ENCODE measurements around the gene PSMA7.

The PSMA7 gene

DNA sequence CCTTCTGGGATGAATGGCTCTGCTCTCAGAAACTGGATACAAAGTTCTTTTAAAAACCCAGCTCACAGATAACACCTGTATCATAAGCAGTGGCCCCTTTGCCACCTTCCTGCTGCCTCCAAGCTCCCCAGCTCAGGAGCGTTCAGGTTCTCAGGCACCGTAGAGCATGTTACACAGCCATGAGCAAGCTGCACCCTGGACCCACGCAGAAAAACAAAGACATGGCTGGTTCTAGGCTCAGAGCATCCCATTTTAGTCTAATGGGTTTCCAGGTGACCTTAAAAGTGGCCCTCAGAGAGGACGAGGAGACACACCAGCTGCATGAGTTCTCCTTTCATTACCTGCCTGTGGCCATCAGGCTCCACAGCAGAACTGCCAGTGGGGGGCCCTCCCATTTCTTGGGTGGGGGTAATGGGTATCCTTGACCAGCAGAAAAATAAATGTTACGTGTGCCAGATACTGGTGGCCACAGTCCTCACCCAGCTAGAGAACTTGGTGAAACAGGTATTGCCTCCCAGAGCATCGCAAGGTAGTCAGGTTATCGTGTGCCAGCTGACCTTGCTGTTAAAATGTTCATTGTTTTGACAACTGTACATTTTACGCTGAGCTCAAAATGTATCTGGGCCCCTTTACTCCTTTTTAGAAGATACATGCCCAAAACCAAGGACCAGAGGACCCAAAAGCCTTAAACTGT, 7.5 kb downstream of the PSMA7 start:
- DNase-seq = no peak

DNA sequence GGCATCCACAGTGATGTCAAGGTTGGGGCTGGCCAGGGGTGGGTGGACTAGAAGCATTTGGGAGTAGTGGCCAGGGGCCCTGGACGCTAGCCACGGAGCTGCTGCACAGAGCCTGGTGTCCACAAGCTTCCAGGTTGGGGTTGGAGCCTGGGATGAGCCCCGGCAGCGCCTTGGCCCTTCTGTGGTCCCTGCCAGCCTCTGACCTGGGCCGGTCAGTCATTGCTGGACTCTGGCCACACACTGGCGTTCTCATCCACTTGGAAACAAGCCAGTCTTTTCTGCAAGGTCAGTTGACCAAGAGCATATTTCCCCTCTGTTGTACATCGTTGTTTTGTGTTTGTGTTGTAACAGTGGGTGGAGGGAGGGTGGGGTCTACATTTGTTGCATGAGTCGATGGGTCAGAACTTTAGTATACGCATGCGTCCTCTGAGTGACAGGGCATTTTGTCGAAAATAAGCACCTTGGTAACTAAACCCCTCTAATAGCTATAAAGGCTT, 8.4 kb downstream of the PSMA7 start:
- DNase-seq = no peak

DNA sequence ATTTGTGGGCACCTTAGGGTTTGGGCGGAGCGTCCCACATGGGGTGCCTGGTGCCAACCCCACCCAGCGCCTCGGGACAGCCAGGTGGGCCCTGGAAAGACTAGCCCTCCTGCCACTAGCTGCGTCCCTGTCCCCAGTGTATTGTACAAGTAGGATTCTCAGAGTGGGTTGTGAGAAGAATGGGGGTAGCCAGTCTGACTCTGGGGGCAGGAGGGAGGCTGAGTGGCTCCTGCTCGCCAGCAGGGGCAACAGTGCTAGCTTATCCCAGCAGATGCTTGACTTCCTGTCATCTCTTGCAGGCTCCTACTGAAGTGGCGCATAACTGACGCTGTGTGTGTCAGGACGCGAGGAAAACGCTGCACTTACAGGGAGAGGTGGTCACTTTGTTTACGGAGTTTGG, 9.3 kb downstream of the PSMA7 start:
- DNase-seq = no peak

DNA sequence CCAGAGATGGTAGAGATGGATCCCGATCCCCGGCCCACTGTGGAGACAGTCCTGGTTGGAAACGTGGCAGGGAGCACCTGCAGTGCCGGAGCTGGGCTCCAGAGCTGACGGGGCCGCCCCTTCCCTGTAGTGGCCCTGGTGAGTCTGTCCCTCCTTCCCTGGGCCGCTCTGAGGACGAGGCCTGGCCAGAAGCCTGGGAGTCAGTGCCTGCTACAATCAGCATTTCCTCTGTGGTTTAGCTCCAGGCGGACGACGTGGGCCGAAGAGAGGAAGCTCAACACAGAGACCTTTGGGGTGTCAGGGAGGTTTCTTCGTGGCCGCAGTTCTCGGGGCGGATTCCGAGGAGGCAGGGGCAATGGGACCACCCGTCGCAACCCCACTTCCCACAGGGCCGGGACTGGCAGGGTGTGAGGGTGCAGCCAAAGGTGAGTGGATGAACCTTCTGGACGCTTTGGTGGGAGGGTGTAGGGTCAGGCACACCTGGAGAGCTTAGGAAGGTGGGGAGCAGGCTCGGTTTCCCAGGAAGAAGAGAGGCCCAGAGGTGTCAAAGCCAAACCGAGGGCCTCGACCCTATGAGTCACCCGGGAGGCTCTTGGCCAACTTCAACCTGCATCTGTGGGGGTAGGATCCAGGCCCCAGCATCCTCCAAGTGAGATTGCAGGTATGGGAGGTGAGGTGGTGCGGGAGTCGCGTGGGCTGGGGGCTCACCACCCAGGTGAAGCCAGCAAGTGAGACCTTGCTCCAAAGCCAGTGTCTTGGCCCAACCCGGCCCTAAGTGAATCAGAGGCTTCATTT, 9.9 kb downstream of the PSMA7 start:
- no peak for DNase-seq

DNA sequence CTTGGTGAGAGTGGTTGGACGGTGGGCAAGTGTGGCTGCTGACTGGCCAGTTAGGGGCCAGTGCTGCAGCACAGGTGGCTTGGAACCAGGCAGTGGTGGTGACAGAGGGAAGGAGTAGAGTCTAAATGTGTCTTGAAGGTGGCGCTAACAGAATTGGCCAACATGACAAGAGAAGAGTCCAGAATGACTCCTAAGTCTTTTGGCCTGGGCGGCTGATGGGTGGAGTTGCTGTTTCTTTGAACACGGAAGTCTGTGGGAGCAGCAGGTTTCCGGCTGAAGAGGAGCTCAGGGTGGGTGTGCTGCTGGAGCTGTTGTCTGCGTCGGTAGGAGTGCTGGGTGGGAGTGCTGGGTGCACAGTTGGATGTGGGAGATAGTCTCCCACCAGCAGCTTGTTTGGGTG, 10.8 kb downstream of the PSMA7 start:
- no peak for DNase-seq

DNA sequence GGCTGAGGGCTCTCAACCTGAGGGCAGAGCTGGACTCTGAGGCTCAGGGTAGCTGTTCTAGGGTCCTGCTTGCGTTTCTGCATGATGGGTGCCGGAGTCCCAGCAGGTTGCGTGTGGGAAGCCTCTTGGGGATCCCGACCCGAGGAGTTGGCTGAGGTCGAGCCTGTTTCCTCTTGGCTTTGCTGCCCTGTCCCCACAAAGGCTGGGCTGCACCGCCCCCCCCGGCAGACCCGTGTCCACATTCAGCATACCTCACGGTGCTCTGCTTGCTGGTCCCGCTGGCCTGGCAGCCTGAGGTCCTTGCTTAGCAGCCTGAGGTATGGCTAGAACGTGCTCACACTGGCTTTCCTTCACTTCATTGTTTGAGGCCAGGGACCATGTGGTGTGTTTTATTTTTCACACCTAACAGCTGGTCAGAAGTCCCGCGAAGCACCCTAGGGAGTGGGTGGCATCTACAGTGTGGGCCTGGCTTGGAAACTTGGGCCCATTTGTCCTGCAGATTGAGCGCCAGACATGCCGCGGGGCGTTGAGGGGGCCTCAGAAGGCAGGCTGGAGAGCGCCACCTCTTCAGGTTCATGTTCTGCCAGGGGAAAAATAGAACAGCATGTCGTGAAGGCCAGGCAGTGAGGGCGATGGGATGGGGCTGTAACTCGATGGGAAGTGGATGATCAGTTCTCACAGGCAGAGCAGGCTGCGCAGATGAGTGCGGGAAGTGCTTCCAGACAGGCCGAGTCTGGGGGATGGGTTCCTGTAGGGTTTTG, 11.5 kb downstream of the PSMA7 start:
- no peak for DNase-seq

DNA sequence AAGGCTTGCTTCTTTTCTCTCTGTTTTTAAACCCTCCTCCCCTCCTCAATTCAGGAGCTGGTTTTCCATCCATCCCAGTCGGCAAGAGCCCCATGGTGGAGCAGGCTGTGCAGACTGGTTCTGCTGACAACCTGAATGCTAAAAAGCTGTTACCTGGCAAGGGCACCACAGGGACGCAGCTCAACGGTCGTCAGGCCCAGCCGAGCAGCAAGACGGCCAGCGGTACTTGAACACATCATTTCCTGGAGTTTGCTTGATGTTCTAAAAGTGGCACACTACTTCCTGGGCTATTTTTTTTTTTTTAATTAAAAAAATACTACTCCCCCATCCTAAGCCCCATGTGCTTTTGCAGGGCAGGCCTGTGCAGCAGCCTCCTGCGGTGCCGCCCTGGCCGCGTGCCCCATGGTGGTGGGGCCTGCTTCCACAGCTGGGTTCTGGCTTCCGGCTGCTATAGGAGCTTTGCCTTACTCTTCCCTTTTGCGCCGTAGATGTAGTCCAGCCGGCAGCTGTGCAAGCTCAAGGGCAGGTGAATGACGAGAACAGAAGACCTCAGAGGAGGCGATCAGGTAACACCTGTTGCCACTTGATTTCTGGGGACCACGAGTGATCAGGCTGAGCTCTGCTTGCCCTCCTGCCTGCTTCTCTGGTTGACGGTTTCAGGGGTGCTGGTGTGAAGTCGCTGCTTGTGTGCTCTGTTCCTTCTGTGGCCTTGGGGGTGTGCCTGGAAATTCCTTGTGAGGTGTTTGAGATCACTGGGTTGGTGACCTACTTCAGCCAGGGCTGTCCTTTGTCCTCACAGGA, 13.3 kb downstream of the PSMA7 start:
- DNase-seq = no peak

DNA sequence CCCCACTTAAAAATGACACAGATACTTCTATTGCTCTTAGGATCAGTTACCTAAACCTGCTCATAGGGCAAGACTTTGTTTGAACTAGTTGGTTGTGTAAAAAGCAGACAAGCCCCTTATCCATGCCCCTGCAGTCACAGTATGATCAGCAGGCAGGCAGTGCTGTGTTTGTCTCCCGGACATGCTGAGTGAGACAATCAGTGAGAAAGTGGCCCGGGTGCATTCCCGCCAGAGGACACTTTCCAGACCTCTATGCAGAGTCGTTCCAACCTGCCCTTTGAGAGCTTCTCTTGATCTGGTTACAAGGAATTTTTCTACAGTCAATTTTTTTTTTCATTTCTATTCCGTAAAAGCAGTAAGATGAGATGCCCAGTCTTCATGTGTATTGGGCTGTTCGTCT, 14.7 kb downstream of the PSMA7 start:
- no peak for DNase-seq

DNA sequence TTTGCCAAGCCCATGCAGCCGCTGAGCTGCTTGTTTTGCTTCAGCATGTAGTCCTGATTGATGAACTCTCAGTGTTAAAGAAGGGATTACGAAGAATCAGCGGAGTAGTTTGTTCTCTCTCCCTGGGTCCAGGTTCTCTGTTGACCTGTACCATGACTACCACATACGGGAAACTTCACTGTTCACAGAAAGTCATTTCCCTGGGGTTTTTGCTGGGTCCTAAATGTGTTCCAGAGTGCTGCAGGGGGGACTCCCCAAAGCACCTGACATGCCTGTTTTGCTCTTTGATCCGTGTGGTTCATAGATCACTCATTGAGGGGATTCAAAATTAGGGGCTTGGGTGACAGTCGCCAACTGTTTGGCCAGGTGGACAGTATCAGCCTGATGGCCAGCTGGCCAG, 15.4 kb downstream of the PSMA7 start:
- no peak for DNase-seq

DNA sequence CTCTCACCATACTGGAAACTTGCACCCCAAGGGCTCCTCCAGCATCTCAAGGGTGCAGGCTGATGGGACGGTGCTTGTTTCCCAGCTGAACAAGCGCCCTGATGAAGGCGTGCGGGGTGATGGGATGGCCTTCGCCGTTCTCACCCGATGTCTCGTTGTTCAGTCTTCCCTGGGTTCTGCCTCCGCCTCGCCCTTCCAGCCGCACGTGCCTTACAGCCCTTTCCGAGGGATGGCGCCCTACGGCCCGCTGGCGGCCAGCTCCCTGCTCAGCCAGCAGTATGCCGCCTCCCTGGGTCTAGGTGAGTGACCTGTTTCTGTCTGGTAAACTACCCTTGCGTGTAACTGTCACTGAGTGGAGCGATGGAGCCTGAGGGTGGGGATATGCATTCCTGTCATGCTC, 17.1 kb downstream of the PSMA7 start:
- no peak for DNase-seq

DNA sequence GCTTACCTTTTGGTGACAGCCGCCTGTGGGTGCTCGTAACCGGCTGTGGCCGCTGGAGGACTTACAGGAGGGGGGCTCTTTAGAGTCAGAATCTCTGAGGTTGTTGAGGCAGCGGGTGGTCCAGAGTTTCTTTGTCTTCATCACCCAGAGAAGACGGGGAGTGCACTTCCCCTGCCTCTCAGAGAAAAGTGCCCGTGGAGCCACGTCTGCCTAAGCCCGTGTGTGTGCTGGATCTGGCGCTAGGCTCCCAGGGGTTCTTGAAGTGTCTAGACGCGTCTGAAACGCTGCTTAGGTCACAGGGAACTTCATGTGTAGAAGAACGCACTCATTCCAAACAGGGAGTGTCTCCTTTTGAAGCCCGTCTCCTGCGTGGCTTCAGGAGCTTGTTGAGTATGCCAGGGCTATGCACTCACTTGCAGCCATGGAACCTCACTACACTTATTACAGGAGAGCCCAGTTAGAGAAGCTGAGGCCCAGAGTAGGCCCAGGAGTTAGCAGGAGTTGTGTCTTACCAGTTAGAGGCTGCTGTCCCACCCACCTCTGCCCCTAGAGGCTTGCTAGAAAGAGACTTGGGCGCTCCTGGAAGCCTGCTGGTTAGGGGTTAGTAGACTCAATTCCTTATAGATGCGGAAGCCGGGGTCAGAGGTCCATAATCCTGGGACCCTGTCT, 19.6 kb downstream of the PSMA7 start:
- no peak for DNase-seq

DNA sequence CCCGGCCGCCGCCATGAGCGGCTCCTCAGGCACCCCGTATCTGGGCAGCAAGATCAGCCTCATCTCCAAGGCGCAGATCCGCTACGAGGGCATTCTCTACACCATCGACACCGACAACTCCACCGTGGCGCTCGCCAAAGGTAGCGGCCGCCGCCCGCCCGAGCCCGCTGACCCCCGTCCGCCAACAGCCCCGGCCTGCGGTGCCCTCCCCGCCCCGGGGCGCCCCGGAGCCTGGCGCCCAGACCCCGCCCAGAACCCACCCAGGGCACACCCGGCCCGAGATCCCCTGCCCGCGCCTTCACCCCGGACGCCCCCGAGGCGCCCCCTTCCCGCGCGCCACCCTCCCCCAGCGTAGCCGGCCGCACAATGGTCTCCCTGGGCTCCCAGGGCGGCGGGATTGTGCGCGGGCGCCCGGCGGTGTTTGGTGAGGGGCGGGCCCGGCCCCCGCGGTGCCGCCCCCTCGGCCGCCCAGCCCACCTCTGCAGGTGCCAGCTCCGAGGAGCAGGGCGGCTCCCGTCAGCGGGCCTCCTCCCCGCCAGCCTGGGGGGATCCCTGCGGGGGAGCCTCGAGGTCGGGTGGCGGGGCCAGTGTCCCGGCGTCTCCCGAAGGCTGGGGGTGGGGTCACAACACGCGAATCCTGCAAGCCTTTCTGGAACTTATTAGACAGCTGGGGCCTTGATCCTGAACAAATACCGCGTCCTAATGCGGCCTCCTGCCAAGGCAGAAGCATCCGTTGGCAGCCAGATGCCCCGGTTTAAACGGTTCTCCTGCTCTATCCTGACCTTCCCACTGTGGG, 20.3 kb downstream of the PSMA7 start:
- peak; percentile 34 for DNase-seq

DNA sequence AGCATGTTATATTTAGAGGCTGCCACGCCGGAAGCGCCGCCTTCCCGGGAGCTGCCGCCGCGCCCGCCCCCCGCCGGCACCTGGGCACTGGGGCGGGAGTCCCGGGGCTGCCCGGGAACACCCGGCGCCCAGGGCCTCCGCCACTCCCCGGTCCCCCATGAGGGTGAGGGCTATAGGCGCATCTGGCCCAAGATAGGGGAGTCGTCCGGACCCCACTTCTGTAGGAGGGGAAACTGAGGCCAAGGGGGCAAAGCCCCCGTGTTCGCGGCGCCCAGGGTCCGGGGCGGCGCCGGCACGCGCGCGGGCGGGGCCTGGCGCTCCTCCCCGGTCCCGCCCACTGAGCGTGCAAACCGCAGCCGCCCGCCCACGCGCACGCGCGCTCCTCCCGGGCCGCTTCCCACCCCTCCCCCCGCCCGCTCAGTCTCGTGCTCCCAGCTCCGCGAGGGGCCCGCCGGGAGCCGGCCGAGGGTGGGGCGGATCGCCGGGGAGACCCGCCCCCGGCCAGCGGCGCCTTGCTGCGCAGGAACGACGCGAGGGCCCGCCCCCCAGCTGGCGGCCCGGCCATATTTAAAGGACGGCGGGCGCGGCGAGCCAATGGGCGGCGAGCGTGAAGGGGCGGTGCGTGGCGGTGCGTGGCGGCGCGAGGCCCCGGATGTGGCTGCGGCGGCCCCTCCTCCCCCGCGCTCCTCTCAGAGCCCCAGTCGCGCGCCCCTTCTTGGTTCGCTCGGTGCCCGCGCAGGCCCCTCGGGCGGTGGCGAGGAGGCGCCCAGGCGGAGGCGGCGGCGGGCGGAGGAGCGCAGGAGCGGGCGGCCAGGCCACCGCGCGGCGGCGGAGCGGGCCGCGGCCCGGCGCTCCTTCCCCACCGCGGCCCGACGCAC, 21.2 kb downstream of the PSMA7 start, which contains the start of gene LSM14B:
TSS of gene LSM14B (plus strand) at position 700 of the 878 bp plus-strand sequence. CDS start 192 bp downstream, outside the sequence.
- DNase-seq = peak; percentile 94

DNA sequence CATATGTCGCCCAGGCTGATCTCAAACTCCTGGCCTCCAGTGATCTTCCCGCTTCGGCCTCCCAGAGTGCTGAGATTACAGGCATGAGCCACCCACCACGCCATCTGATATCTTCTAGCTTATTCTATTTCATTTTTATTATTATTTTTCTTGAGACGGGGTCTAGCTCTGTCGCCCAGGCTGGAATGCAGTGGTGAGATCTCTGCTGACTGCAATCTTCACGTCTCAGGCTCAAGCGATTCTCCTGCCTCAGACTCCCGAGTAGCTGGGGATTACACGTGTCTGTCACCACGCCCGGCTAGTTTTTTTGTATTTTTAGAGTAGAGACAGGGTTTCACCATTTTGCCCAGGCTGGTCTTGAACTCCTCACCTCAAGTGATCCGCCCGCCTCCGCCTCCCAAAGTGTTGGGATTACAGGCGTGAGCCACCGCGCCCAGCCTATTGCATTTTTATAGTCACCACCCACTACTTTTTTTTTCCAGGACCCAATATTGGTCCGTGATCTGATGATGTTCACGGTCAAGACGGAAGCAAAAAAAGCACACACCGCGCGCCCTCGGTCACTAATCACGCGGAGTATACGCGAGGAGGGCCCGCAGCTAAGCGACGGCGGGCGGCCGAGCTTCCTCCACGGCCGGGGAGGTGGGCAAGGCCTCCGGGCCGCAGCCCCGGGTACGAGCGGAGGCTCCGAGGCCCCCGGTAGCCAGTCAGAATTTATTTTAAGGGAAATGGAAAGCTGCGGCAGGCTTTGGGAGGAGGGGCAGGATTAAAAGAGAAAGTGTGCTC, 22.0 kb downstream of the PSMA7 start:
- no peak for DNase-seq

DNA sequence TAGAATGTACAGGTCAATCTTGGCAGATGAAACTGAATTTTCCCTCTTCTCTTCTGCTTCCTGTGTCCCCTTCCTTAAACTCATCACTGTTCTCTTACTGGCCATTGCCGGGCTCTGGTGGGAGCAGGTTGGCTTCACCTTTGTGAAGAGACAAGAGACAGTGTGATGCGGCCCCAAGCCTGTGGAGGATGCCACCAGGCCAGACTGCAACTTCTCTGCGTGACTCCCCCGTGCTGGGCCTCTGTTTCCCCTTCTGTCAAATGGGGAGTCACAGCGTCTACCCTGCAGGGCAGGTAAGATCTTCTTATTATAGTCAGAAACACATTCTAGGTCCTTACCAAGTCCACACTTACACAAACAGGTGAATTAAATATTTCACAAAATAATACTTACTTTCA, 22.8 kb downstream of the PSMA7 start:
- DNase-seq = no peak

DNA sequence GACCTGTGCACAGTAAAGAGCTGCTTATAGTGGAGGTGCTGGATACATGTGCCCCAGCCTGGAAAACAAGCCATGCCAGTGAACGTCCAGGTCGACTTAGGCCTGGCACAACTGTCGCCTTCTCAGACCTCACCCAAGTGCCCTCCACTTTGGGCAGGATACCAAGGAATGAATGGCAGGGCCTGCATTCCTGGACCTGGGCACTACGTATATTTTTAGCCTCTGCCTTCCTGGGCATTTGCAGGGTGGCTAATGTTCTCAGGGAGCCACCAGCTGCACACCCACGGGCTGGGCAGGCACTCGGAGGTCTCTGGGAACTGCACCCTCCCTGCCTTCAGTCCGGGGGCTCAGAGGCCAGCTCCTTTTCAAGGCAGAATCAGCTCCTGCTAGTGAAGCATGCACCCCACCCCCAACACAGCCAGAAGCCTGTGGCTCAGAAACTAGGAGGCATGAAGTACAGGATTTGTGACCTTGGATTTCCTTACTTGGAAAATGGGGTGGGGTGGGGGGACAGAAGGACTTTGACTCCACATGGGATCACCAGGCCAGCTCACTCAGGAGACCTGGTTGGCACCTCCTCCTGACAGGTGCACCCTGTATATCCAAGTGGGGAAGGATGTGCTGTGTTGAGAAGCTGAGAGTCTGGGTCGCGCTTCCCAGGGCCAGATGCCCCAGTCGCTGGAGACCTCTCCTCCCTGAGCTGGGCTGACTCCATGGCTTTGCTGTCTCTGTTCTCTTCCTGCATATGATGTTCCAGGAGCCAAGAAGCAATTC, 23.4 kb downstream of the PSMA7 start:
- no peak for DNase-seq

DNA sequence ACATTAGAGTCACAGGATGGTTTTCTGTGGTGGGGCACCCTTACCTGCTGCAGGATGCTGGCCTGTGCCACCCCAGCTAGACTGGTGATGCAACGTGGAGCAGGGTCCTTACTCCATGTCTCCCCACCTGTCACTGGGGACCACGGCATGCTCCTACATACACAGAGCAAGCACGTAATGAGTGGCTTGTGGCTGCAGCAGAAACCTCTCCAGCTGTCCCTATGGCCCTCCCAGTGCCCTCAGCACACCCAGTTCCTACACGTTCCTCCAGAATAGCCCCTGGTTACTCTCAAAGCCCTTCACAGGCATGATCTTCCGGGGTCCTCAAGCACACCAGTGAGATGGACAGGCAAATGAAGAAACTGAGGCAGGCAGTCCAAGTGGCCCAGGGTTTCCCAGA, 24.1 kb downstream of the PSMA7 start:
- DNase-seq = no peak
